Measurements from ENCODE around the gene DDX43.
"Not testable (repeated sequence)": the region's sequence is repeated elsewhere in the genome, so short reads cannot be mapped to it uniquely, and the experiment has no call there.

DDX43 gene

DNA sequence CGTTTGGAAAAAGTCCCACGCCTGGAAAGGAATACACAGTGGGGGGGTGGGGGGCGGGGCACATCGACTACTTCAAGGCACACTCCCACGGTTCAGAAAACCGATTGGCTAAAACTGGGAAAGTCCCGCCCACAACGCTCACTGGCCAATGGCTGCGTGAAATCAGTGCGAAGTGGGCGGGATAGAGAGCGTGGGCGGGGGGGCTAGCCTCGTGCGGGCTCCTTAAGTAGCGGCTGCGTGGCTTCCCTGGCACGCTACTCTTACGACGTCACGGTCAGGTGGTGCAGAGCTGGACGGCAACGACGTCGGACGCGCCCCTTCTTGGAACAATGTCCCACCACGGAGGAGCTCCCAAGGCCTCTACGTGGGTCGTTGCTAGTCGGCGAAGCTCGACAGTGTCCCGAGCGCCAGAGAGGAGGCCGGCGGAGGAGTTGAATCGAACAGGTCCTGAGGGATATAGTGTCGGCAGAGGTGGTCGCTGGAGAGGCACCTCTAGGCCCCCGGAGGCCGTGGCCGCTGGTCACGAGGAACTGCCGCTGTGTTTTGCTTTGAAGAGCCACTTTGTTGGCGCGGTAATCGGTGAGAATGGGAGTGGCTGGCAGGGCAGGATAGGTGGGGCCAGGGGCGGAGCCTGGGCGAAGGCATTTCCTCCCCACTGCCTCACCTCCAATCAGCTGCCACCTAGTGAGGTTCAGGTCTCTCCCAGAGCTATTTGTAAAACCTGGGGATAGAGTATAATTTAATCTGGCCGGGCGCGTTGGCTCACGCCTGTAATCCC lies at the start of gene DDX43:
TSS of gene DDX43 (plus strand) at position 252 of the 778 bp plus-strand sequence. CDS start at position 330, 78 bp downstream.
- in situ Hi-C loops (cut with HindIII; ENCODE audit: low sequenced_read_pairs), result no loop called here

DNA sequence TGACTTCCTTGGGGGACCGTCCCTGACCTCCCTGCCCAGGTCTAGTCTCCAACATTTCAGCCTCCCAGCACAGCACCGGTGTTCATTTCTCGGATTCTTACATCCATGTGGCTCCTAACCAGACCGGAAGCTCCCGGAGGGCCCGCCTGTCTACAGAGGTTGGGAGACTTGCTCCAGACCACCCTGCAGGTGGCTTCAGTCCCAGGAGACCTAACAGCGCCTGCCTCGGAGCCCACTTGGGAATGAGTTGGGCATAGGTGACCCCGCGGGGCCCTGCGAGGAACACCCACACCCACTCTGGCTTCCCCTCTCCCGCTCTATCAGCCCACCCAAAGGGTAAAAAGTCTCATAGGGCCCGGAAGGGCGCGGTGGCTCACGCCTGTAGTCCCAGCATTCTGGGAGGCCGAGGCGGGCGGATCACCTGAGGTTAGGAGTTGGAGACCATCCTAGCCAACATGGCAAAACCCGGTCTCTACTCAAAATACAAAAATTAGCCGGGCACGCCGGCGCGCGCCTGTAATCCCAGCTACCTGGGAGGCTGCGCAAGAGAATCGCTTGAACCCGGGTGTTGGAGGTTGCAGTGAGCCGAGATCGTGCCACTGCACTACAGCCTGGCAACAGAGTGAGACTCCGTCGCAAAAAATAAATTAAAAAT lies 46.0 kb upstream of the DDX43 start:
- in situ Hi-C loops (cut with HindIII; ENCODE audit: low sequenced_read_pairs), result no loop called here

DNA sequence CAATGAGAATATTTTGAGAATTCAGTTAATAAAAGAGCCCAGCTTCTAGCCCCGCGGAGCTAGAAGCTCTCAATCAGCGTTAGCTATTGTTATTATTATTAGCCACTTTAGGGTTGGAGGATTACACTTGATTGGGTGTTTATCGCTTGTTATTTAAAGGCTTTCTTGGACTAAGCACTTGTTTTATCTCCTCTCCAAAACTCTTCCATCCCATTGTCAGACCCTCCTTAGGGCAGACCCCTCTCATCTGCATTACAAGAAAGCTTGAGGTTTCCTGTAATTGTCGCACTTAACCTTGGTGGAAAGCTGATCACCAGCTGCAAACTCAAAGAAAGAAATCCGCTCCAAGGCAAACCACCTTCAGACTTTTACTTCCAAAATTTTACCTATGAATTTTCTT lies 45.3 kb upstream of the DDX43 start:
- in situ Hi-C loops (cut with HindIII; ENCODE audit: low sequenced_read_pairs), result no loop called here

DNA sequence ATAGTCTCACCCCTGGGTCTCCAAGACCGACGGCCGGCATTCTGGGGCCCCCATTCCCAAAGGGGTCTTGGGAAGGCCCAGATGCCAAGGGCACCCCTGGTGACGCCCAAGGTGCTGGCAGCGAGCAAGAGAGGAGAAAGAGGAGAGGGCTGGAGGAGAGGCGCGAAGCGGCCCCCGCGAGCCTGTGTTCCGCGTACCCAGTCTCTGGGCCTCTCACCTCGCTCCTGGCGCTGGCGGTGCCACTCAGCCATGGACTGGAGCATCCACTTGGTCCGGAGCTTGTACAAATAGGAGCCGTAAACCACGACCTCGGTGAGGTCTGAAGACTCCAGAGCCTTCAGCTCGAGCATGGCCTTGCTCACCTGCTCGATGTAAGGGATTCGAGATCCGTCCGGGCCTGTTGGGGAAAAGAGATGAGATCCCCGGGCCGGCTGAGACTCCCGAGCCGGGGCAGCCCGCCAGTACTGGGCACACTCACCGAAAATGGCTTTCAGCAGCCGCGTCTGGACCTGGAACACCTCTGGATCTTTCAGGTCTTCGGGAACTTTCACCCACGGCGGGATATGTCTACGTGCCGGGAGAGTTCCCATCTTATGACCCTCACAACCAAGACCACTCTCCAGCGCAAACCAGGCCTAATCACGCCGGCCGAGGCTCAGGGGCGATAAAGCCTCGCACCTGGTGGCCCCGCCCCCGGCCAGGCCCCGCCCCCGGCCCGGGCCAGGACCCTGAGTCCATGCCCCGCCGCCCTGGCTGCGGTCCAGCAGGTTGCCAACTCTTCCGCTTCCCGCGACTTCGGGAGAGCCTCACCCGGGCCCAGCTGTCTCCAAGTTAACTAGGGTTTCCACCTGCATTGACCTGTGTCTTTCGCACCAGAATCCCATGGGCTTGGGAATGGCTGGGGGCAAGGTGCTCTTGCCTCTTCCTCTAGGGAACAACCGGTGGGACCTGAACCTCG lies 40.7 kb upstream of the DDX43 start, which contains the start of gene DPPA5:
TSS of gene DPPA5 (minus strand) at position 641 of the 958 bp plus-strand sequence. CDS start at position 590, 51 bp downstream.
- in situ Hi-C loops (cut with HindIII; ENCODE audit: low sequenced_read_pairs), result no loop called here

DNA sequence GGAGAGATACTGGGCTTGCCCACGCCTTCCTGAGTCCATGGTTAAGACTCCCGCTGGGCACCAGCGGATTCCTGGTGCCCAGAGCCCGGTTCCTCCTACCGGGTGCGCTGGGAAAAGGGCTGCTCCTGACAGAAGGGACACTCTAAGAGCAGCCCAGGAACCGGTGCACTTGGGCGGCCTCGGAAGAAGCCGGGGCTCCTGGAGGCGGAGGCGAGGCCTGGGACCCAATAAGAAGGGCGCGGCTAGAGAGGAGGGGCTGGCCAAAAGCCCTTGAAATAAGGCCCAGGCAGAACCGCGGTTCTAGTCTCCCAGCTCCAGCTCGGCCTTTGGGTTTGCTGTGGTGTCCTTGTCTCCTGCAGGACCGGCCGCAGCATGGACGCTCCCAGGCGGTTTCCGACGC lies 32.3 kb upstream of the DDX43 start, which contains the start of gene KHDC3L:
TSS of gene KHDC3L (plus strand) at position 301 of the 400 bp plus-strand sequence. CDS start at position 373, 72 bp downstream.
- in situ Hi-C loops (cut with HindIII; ENCODE audit: low sequenced_read_pairs), result no loop called here

DNA sequence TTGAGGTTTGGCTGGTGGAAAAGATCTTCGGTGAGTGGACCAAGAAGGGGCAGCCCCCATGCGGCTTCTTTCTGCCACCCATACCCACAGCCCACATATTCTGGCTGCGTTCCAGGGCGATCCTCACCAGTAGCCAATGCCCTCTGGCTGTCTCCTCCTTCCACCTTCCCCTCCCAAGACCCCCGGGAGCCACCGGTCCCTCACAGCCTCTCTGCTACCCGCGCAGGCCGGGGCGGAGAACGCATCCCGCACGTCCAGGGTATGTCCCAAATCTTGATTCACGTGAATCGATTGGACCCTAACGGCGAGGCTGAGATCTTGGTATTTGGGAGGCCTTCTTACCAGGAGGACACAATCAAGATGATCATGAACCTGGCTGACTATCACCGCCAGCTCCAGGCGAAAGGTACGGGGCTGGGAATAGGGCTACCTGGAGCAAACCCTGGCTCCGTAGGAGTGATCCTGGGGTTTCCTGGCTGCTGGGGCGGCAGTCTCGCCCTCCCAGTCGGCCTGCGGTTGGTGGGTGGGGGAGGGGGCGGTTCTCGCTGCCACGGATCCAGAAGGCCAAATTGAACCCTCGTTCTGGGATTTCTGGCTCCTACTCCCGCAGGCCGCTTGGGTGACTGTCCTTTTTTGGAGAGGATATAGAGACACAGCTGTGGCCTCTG lies 31.6 kb upstream of the DDX43 start:
- in situ Hi-C loops (cut with HindIII; ENCODE audit: low sequenced_read_pairs), result no loop called here

DNA sequence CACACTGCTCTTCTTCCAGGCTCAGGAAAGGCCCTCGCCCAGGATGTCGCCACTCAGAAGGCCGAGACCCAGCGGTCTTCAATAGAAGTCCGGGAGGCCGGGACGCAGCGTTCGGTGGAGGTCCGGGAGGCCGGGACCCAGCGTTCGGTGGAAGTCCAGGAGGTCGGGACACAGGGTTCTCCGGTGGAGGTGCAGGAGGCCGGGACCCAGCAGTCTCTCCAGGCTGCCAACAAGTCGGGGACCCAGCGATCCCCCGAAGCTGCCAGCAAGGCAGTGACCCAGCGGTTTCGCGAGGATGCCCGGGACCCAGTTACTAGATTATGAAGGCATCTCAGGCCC lies 31.1 kb upstream of the DDX43 start:
- in situ Hi-C loops (cut with HindIII; ENCODE audit: low sequenced_read_pairs), result no loop called here

DNA sequence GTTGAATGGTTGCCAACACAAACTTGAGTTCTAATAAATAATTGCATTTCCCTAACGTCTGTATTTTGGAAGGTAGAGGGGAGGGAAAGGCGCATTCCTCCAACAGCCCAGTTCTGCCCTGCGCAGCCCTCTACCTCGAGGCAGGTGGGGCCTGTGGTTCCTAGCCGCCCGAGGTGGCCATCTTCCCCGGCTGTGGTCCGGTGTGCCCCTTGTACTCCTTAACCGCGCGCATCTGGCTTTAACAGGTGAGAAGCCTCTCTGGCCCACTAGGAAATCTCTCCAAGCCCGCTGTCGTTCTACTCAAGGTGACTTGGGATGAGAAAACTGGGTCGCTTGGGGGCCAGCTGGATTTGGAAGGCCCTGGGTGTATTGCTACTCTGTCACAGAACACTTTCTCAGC lies 30.5 kb upstream of the DDX43 start:
- in situ Hi-C loops (cut with HindIII; ENCODE audit: low sequenced_read_pairs), result no loop called here

DNA sequence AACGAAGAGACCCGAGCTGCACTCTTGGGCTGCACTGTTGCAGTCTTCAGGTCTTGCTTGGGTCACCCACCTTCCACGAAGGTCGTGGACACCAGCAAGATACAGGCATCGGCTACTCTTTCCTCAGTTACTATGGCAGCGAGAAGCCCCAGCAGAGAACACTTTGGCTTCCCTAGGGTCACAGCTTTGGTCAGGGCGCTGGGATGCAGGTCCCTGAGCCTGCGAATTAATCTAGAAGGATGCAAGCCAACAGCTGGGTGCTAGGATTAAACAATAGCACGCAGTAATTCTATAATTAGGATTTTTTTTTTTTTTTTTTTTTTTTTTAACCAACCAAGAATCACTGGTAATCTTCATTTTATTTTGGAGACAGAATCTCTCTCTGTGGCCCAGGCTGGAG lies 30.1 kb upstream of the DDX43 start:
- in situ Hi-C loops (cut with HindIII; ENCODE audit: low sequenced_read_pairs), result no loop called here

DNA sequence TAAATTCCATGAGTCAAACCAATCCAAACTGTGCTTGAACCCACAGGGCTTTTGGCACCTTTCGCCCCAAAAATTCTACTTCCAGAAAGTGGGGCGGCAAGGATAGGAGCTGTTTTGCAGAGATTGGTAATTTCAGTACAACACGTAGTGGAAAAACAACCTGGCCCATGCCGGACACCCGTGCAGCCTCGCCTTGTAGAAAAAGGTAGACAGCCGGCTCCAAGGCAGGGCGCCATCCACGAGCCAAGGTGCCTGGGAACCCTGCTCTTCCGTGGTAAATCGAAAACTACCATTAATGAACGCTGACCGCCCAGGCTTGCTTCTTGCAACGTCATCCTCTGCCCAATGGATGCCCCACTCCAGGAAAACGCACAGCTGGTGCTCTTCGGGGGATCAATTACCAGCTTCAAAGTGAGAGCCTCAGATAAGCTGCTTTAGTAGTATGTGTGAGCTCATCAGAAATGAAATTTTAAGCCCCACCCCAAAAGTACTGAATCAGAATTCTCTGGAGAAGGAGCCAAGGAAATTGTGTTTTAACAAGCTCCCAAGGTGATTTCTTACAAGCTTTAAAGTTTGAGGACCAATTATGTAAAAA lies 26.8 kb upstream of the DDX43 start:
- in situ Hi-C loops (cut with HindIII; ENCODE audit: low sequenced_read_pairs), result no loop called here

DNA sequence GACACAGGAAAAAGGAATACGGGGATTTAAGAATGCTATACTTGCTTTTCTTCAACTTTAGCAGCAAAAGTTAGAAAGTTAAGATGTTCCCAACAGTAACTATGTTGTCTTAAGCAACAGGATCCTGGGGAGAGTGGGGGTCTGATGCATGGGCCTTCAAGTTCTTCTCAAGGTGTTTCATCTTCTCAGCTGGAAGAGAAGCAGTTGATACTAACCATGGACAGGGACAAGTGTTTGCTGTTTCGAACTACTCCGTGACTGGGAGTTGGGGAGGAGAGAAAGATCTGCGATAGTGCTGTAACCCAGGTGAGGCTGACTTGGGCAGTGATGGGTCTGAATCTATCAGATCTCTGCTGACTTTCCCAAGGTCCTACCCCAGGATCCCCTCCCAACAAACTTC lies 26.0 kb upstream of the DDX43 start:
- in situ Hi-C loops (cut with HindIII; ENCODE audit: low sequenced_read_pairs), result no loop called here

DNA sequence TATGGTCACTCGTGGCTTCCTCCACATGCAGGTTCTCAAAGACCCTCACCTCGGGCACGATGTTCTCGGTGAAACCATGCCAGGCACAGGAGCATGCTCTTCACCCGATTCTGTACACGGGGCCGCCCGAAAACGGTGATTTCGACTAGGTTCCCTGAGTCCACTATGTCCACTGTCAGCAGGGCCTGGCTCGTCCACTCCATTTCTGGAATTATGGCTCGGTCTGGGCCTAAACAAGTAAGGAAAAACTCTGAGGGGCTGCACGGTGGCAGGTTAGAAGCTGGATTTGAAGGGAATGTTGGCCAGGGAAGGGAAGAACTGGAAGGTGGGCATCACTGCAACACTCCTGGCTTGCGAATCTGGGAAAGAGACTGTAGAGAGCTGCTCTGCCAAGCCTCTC lies 25.5 kb upstream of the DDX43 start:
- in situ Hi-C loops (cut with HindIII; ENCODE audit: low sequenced_read_pairs), result no loop called here

DNA sequence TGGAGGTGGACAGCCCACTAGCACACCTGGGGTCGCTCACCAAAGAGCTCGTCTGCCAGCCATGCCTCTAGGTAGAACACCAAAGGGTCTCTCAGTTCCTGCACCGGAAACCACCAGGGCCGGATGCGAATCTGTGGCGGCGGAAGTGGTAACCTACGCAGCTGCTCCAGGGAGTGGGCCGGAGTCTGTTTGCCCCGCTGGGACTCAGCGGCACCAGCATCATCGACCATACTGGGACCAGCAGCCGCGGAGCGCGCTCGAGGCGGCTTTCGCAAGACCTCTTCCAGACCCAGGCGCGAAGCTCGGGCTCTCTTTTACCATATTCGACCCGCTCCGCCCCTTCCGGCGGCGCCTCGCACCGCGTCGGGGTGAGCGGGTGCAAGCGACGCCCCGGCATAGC lies 25.1 kb upstream of the DDX43 start, which contains the start of gene OOEP:
TSS of gene OOEP (minus strand) at position 335 of the 400 bp plus-strand sequence. CDS start at position 230, 105 bp downstream.
- in situ Hi-C loops (cut with HindIII; ENCODE audit: low sequenced_read_pairs), result no loop called here

DNA sequence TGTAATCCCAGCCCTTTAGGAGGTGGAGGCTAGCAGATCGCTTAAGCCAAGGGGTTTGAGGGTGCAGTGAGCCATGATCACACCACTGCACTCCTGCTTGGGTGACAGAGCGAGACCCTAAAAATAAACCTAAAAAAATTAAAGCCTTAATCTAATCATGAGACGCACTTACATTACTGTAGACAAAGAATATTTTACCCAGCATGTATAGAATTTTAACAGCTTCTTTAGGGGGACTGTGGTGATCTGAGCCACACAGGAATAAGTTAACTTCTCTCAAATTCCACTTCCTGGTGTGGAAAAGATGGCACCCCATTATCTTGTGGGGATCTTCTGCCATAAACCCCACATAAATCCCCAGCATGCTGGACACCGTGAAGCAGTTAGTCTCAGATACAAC lies 22.6 kb upstream of the DDX43 start:
- in situ Hi-C loops (cut with HindIII; ENCODE audit: low sequenced_read_pairs), result no loop called here

DNA sequence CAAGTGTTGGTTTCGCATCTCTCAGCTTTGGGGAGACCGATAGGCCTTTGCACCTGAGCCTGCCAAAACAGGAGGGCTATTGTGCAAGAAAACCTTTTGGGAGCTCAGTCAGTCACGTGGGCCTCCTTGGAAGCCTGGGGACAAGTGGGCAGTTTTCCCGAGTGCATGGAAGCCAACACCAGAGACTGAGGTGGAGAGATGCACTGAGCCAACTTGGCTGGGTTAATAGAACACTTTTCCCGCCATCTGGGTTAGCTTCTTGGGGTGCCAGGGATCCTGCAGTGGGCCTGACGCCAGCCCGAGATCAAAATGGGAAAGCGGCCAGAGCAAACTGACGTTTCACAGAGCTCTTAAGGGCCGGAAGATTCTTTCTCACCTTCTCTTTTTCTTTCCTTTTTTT lies 22.1 kb upstream of the DDX43 start:
- in situ Hi-C loops (cut with HindIII; ENCODE audit: low sequenced_read_pairs), result no loop called here

DNA sequence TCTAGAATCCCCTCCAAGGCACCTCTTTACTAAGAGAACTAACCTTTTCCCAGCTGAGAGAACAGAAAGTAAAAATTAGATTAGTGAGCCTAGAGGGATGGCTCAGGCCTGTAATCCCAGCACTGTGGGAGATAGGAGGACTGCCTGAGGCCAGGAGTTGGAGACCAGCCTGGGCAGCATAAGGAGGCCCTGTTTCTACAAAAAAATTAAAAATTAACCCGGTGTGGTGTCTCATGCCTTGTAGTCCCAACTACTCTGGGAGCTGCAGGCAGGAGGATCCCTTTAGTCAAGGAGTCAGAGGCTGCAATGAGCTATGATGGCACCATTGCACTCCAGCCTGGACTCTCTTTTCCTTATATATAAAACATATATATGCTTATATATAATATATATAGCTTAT lies 19.4 kb upstream of the DDX43 start:
- in situ Hi-C loops (cut with HindIII; ENCODE audit: low sequenced_read_pairs), result no loop called here

DNA sequence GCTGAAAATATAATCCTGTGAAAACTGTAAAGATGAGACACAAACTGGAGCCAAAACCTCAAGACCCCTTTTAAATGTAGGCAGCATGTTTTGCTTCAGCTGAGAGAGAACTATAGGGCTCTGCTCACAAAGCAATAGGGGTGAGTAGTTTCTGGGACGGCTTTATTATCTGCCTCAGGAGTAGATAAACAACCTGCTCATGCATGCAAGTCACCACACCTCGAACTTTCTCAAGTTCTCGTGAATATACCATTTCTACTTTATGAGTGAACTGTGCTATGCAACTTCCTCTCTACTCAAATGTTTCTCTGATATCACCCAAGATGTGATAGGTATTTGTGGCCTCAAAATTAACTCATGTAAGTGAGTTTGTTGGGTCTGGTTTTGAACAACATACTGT lies 17.4 kb upstream of the DDX43 start:
- in situ Hi-C loops (cut with HindIII; ENCODE audit: low sequenced_read_pairs), result no loop called here

DNA sequence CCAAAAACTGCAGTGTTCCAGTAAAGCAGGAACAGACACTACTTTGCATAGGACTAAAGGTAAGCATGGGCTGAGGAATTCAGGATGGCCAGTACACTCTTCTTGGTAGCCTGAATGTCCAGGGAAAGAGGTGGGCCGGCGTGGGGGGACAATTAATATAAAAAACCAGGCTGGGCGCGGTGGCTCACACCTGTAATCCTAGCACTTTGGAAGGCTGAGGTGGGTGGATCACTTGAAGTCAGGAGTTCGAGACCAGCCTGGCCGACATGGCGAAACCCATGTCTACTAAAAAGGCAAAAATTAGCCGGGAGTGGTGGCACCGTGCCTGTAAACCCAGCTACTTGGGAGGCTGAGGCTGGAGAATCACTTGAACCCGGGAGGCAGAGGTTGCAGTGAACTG lies 13.1 kb upstream of the DDX43 start:
- in situ Hi-C loops (cut with HindIII; ENCODE audit: low sequenced_read_pairs), result not testable (repeated sequence)

DNA sequence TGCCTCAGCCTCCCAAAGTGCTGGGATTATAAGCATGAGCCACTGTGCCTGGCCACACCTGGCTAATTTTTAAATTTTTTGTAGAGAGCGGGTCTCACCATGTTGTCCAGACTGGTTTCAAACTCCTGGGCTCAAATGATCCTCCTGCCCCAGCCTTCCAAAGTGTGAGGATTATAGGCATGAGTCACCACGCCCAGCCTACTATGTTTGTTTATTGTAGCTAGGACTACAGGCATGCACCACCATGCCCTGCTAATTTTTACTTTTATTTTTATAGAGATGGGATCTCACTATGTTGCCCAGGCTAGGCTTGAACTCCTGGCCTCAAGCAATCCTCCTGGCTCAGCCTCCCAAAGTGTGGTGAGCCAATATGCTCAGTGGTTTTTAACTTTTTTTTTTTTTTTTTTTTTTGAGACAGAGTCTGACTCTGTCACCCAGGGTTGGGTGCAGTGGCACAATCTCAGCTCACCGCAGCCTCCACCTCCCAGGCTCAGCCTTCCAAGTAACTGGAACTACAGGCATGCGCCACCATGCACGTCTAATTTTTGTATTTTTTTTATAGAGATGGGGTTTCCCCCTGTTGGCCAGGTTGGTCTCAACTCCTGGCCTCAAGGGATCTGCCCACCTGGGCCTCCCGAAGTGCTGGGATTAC lies 12.0 kb upstream of the DDX43 start:
- in situ Hi-C loops (cut with HindIII; ENCODE audit: low sequenced_read_pairs), result no loop called here

DNA sequence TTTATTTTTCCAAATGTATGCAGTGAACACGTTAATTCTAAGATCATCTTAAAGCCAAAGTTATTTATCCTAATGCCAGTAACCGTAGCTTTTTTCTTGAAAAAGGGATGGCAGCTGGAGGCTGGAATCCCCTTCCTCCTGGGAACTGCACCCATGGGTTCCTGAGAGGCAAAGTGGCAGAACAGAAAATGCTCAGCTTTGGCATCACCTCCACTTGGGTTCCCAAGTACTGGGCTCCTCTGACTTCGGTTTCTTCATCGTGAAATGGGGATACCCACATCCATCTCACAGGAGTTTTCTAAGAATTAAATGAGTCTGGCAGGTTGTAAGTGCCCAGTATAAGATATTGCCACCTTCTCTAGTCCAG lies 6.2 kb upstream of the DDX43 start:
- in situ Hi-C loops (cut with HindIII; ENCODE audit: low sequenced_read_pairs), result no loop called here
